GM23338 (cell line): ENCODE data around the gene FAM228B. TPM values are rescaled to one million over a fixed set of nuclear protein-coding genes. Genes with fewer than 3 reads are reported as not detected.

ENCODE experiments used
- ATAC-seq: fragments of 200-7000 bp; cut with Tn5 transposase; 3 replicates; pipeline ENCODE4 v1.9.1; 2020
- DNase-seq: peaks from one replicate; pipeline ENCODE4 v3.0.0-alpha.2; 2015; ENCODE audit warnings: low spot score
- H2AFZ ChIP-seq: fragments of 200-600 bp; sonication (generic); 2 replicates; pipeline ENCODE4 v1.8.0; 2016; ENCODE audit warnings: antibody characterized with exemption, mild to moderate bottlenecking, moderate library complexity
- H3F3A ChIP-seq: fragments of 200-600 bp; sonication (generic); replicated peaks from 2 replicates; pipeline ENCODE4 v1.8.0; 2017; ENCODE audit warnings: antibody characterized with exemption, mixed run types, low read depth
- H3K27ac ChIP-seq: fragments of 200-600 bp; sonication (generic); 2 replicates; pipeline ENCODE4 v1.6.1; 2016; ENCODE audit warnings: low read depth
- H3K27me3 ChIP-seq: fragments of 200-600 bp; sonication (generic); 2 replicates; pipeline ENCODE4 v1.8.0; 2016; ENCODE audit warnings: mild to moderate bottlenecking, mixed run types, moderate library complexity; ENCODE audit not compliant: insufficient read depth
- H3K36me3 ChIP-seq: fragments of 200-600 bp; sonication (generic); 2 replicates; pipeline ENCODE4 v1.8.0; 2016; ENCODE audit warnings: mild to moderate bottlenecking; ENCODE audit not compliant: insufficient read depth
- H3K4me1 ChIP-seq: fragments of 200-600 bp; sonication (generic); 2 replicates; pipeline ENCODE4 v1.8.0; 2016; ENCODE audit warnings: mild to moderate bottlenecking, moderate library complexity; ENCODE audit not compliant: insufficient read depth
- H3K4me2 ChIP-seq: fragments of 200-600 bp; sonication (generic); 2 replicates; pipeline ENCODE4 v1.7.1; 2017; ENCODE audit warnings: mixed run types
- H3K4me3 ChIP-seq: fragments of 200-600 bp; sonication (generic); 2 replicates; pipeline ENCODE4 v1.6.1; 2016; ENCODE audit warnings: mixed run types
- H3K79me2 ChIP-seq: fragments of 200-600 bp; sonication (generic); replicated peaks from 2 replicates; pipeline ENCODE4 v1.8.0; 2017; ENCODE audit warnings: mild to moderate bottlenecking; ENCODE audit not compliant: insufficient read depth
- H3K9me2 ChIP-seq: fragments of 200-600 bp; sonication (generic); 2 replicates; pipeline ENCODE4 v1.8.0; 2017; ENCODE audit not compliant: insufficient read depth
- H4K20me1 ChIP-seq: fragments of 200-600 bp; sonication (generic); replicated peaks from 2 replicates; pipeline ENCODE4 v1.8.0; 2017; ENCODE audit warnings: mild to moderate bottlenecking; ENCODE audit not compliant: insufficient read depth
- H3K27ac Mint-ChIP-seq: 2 replicates; pipeline ENCODE4 v1.8.0; 2020; ENCODE audit warnings: inconsistent platforms, mild to moderate bottlenecking, moderate library complexity, mixed read lengths
- H3K27me3 Mint-ChIP-seq: 3 replicates; pipeline ENCODE4 v1.8.0; 2022; ENCODE audit warnings: low read depth, mild to moderate bottlenecking, moderate library complexity, mixed read lengths, inconsistent platforms; ENCODE audit not compliant: insufficient read depth, poor library complexity
- H3K36me3 Mint-ChIP-seq: 3 replicates; pipeline ENCODE4 v1.8.0; 2021; ENCODE audit warnings: low read depth, mild to moderate bottlenecking, inconsistent platforms, moderate library complexity, mixed read lengths
- H3K4me1 Mint-ChIP-seq: 3 replicates; pipeline ENCODE4 v1.8.0; 2020; ENCODE audit warnings: mild to moderate bottlenecking, inconsistent platforms, mixed read lengths
- H3K4me3 Mint-ChIP-seq: 3 replicates; pipeline ENCODE4 v1.8.0; 2021; ENCODE audit warnings: moderate library complexity, mild to moderate bottlenecking, inconsistent platforms, mixed read lengths
- H3K9me3 Mint-ChIP-seq: 3 replicates; pipeline ENCODE4 v1.8.0; 2020; ENCODE audit warnings: moderate library complexity, mild to moderate bottlenecking, inconsistent platforms, mixed read lengths
- CREB1 ChIP-seq: fragments of 250-450 bp; sonication (Bioruptor Pico); IDR thresholded peaks from 2 replicates; pipeline ENCODE4 v1.5.0; 2020; ENCODE audit warnings: low read depth, mild to moderate bottlenecking, moderate library complexity
- EZH2 ChIP-seq: fragments of 200-600 bp; sonication (generic); IDR thresholded peaks from one replicate; pipeline ENCODE4 v1.8.0; 2017; ENCODE audit warnings: antibody characterized with exemption, mild to moderate bottlenecking, low read depth; ENCODE audit not compliant: unreplicated experiment
- EZH2phosphoT487 ChIP-seq: fragments of 200-600 bp; sonication (generic); IDR thresholded peaks from one replicate; pipeline ENCODE4 v1.8.1; 2018; ENCODE audit warnings: antibody characterized with exemption; ENCODE audit not compliant: unreplicated experiment
- JUNB ChIP-seq: IDR thresholded peaks from one replicate; pipeline ENCODE4 v1.6.1; 2016; ENCODE audit warnings: antibody characterized with exemption; ENCODE audit not compliant: unreplicated experiment
- NANOG ChIP-seq: IDR thresholded peaks from 2 replicates; pipeline ENCODE4 v1.6.1; 2016; ENCODE audit warnings: antibody characterized with exemption, borderline replicate concordance
- POLR2AphosphoS5 ChIP-seq: IDR thresholded peaks from 2 replicates; pipeline ENCODE4 v1.6.1; 2016; ENCODE audit warnings: antibody characterized with exemption, low read depth
- STAT1 ChIP-seq: IDR thresholded peaks from one replicate; pipeline ENCODE4 v1.6.1; 2016; ENCODE audit warnings: antibody characterized with exemption; ENCODE audit not compliant: unreplicated experiment
- ZNF114 ChIP-seq: fragments of 250-450 bp; sonication (Bioruptor Pico); IDR thresholded peaks from 2 replicates; pipeline ENCODE4 v1.5.0; 2020; ENCODE audit warnings: mild to moderate bottlenecking, moderate library complexity
- ZNF331 ChIP-seq: fragments of 250-450 bp; sonication (Bioruptor Pico); IDR thresholded peaks from 2 replicates; pipeline ENCODE4 v1.5.0; 2020; ENCODE audit warnings: low read depth, mild to moderate bottlenecking, moderate library complexity
- polyA plus RNA-seq: library from polyadenylated mRNA; unstranded; fragments of >200 nt; fragmentation: Nextera tagmentation; extraction: Ambion mirVana; gene quantifications from 2 replicates; pipeline ENCODE4 v1.2.1, GENCODE V29; 2016
- total RNA-seq: library from RNA; depleted of rRNA; stranded (reverse); fragments of >200 nt; shearing (Covaris generic); gene quantifications from 2 replicates; pipeline ENCODE4 v1.2.3, GENCODE V29; 2014
- TF ChIP-seq, protein P1 (sequence below): IDR thresholded peaks from 2 replicates; pipeline ENCODE4 v1.6.1; 2016; ENCODE audit warnings: antibody characterized with exemption
- TF ChIP-seq, protein P2 (sequence below): fragments of 250-450 bp; sonication (Bioruptor Pico); IDR thresholded peaks from 2 replicates; pipeline ENCODE4 v1.5.0; 2020; ENCODE audit warnings: mild to moderate bottlenecking, moderate library complexity
- TF ChIP-seq, protein P3 (sequence below), 2 experiments: fragments of 200-600 bp in 1 of 2; sonication (generic) in 1 of 2; conservative IDR thresholded peaks; 2 replicates each; pipeline versions ENCODE4 v1.5.1 to v1.6.1; 2016 to 2017; ENCODE audit warnings: antibody characterized with exemption in 2 of 2, low read depth in 2 of 2, mild to moderate bottlenecking in 2 of 2, moderate library complexity in 1 of 2
- TF ChIP-seq, protein P4 (sequence below): IDR thresholded peaks from one replicate; pipeline ENCODE4 v1.6.1; 2018; ENCODE audit warnings: antibody characterized with exemption; ENCODE audit not compliant: unreplicated experiment

Gene FAM228B
- total and polyA plus RNA-seq, 2 experiments from 2014 or later = 3.4 to 7.9 TPM

DNA sequence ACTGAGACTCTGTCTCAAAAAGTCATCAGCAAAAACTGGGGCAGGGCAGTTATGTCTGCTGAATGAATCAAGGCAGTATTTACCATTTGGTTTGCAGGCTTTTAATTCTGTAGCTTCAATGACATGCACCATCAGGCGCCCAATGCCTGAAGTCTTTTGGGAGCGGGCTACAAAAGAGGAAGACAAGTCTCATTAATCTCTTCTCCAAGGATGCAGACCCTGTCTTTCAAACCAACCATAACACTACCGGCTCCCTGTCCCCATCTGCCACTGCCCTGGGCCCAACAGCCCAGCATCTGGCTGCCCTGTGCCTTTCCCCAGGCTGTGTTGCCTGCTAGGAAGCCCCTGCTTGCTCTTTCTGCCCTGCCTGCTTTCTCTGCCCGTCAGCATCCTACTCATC, 81.9 kb downstream of the FAM228B start:
- no peaks in the 10 kb centered on the region for H3K79me2 ChIP-seq
- no peak overlapping the region for H3K4me2 ChIP-seq
- ATAC-seq = no peak
- H3K9me3 Mint-ChIP-seq = no peaks in the 10 kb centered on the region
- no peak overlapping the region for H2AFZ ChIP-seq
- H3K4me3 Mint-ChIP-seq = no peak overlapping the region
- no peak overlapping the region for H3K27ac Mint-ChIP-seq
- DNase-seq = no peak
- H3K4me1 Mint-ChIP-seq = peaks cover 7% of the 10 kb centered on the region
- H3K36me3 ChIP-seq = no peaks in the 10 kb centered on the region
- TF ChIP-seq, protein P1, sequence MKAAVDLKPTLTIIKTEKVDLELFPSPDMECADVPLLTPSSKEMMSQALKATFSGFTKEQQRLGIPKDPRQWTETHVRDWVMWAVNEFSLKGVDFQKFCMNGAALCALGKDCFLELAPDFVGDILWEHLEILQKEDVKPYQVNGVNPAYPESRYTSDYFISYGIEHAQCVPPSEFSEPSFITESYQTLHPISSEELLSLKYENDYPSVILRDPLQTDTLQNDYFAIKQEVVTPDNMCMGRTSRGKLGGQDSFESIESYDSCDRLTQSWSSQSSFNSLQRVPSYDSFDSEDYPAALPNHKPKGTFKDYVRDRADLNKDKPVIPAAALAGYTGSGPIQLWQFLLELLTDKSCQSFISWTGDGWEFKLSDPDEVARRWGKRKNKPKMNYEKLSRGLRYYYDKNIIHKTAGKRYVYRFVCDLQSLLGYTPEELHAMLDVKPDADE = no peak
- TF ChIP-seq, protein P2, sequence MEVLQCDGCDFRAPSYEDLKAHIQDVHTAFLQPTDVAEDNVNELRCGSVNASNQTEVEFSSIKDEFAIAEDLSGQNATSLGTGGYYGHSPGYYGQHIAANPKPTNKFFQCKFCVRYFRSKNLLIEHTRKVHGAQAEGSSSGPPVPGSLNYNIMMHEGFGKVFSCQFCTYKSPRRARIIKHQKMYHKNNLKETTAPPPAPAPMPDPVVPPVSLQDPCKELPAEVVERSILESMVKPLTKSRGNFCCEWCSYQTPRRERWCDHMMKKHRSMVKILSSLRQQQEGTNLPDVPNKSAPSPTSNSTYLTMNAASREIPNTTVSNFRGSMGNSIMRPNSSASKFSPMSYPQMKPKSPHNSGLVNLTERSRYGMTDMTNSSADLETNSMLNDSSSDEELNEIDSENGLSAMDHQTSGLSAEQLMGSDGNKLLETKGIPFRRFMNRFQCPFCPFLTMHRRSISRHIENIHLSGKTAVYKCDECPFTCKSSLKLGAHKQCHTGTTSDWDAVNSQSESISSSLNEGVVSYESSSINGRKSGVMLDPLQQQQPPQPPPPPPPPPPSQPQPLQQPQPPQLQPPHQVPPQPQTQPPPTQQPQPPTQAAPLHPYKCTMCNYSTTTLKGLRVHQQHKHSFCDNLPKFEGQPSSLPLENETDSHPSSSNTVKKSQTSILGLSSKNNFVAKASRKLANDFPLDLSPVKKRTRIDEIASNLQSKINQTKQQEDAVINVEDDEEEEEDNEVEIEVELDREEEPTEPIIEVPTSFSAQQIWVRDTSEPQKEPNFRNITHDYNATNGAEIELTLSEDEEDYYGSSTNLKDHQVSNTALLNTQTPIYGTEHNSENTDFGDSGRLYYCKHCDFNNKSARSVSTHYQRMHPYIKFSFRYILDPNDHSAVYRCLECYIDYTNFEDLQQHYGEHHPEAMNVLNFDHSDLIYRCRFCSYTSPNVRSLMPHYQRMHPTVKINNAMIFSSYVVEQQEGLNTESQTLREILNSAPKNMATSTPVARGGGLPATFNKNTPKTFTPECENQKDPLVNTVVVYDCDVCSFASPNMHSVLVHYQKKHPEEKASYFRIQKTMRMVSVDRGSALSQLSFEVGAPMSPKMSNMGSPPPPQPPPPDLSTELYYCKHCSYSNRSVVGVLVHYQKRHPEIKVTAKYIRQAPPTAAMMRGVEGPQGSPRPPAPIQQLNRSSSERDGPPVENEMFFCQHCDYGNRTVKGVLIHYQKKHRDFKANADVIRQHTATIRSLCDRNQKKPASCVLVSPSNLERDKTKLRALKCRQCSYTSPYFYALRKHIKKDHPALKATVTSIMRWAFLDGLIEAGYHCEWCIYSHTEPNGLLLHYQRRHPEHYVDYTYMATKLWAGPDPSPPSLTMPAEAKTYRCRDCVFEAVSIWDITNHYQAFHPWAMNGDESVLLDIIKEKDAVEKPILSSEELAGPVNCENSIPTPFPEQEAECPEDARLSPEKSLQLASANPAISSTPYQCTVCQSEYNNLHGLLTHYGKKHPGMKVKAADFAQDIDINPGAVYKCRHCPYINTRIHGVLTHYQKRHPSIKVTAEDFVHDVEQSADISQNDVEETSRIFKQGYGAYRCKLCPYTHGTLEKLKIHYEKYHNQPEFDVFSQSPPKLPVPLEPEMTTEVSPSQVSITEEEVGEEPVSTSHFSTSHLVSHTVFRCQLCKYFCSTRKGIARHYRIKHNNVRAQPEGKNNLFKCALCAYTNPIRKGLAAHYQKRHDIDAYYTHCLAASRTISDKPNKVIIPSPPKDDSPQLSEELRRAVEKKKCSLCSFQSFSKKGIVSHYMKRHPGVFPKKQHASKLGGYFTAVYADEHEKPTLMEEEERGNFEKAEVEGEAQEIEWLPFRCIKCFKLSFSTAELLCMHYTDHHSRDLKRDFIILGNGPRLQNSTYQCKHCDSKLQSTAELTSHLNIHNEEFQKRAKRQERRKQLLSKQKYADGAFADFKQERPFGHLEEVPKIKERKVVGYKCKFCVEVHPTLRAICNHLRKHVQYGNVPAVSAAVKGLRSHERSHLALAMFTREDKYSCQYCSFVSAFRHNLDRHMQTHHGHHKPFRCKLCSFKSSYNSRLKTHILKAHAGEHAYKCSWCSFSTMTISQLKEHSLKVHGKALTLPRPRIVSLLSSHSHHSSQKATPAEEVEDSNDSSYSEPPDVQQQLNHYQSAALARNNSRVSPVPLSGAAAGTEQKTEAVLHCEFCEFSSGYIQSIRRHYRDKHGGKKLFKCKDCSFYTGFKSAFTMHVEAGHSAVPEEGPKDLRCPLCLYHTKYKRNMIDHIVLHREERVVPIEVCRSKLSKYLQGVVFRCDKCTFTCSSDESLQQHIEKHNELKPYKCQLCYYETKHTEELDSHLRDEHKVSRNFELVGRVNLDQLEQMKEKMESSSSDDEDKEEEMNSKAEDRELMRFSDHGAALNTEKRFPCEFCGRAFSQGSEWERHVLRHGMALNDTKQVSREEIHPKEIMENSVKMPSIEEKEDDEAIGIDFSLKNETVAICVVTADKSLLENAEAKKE (CRISPR knock-in tag) = no peak
- TF ChIP-seq CREB1 (no peak), JUNB (no peak), POLR2AphosphoS5 (no peak), NANOG (no peak), EZH2phosphoT487 (no peak), ZNF331 (no peak), EZH2 (no peak), ZNF114 (CRISPR knock-in tag) (no peak), STAT1 (no peak)
- TF ChIP-seq, protein P3, sequence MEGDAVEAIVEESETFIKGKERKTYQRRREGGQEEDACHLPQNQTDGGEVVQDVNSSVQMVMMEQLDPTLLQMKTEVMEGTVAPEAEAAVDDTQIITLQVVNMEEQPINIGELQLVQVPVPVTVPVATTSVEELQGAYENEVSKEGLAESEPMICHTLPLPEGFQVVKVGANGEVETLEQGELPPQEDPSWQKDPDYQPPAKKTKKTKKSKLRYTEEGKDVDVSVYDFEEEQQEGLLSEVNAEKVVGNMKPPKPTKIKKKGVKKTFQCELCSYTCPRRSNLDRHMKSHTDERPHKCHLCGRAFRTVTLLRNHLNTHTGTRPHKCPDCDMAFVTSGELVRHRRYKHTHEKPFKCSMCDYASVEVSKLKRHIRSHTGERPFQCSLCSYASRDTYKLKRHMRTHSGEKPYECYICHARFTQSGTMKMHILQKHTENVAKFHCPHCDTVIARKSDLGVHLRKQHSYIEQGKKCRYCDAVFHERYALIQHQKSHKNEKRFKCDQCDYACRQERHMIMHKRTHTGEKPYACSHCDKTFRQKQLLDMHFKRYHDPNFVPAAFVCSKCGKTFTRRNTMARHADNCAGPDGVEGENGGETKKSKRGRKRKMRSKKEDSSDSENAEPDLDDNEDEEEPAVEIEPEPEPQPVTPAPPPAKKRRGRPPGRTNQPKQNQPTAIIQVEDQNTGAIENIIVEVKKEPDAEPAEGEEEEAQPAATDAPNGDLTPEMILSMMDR (conservative IDR thresholded peaks at IDR 0.05; ENCODE audit: low read depth in 2 of 2) = no peak
- TF ChIP-seq, protein P4, sequence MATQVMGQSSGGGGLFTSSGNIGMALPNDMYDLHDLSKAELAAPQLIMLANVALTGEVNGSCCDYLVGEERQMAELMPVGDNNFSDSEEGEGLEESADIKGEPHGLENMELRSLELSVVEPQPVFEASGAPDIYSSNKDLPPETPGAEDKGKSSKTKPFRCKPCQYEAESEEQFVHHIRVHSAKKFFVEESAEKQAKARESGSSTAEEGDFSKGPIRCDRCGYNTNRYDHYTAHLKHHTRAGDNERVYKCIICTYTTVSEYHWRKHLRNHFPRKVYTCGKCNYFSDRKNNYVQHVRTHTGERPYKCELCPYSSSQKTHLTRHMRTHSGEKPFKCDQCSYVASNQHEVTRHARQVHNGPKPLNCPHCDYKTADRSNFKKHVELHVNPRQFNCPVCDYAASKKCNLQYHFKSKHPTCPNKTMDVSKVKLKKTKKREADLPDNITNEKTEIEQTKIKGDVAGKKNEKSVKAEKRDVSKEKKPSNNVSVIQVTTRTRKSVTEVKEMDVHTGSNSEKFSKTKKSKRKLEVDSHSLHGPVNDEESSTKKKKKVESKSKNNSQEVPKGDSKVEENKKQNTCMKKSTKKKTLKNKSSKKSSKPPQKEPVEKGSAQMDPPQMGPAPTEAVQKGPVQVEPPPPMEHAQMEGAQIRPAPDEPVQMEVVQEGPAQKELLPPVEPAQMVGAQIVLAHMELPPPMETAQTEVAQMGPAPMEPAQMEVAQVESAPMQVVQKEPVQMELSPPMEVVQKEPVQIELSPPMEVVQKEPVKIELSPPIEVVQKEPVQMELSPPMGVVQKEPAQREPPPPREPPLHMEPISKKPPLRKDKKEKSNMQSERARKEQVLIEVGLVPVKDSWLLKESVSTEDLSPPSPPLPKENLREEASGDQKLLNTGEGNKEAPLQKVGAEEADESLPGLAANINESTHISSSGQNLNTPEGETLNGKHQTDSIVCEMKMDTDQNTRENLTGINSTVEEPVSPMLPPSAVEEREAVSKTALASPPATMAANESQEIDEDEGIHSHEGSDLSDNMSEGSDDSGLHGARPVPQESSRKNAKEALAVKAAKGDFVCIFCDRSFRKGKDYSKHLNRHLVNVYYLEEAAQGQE = no peak
- no peaks in the 10 kb centered on the region for H4K20me1 ChIP-seq
- H3K4me3 ChIP-seq = no peak overlapping the region
- no peaks in the 10 kb centered on the region for H3K9me2 ChIP-seq
- no peak overlapping the region for H3K27ac ChIP-seq
- no peaks in the 10 kb centered on the region for H3F3A ChIP-seq
- H3K4me1 ChIP-seq = no peaks in the 10 kb centered on the region
- no peaks in the 10 kb centered on the region for H3K27me3 ChIP-seq
- H3K36me3 Mint-ChIP-seq = no peaks in the 10 kb centered on the region; the same call in 2 of the 3 replicates
- peaks cover 10% of the 10 kb centered on the region for H3K27me3 Mint-ChIP-seq
